Loucy (cell line): ENCODE data around the gene STX18.

Experiments
- EZH2phosphoT487 ChIP-seq: fragments of 200-600 bp; IDR thresholded peaks from 2 replicates; pipeline ENCODE4 v1.6.1; 2018; ENCODE audit warnings: antibody characterized with exemption, mild to moderate bottlenecking, moderate library complexity, borderline replicate concordance
- TF ChIP-seq, protein P1 (sequence below): fragments of 200-600 bp; sonication (generic); conservative IDR thresholded peaks from 2 replicates; pipeline ENCODE4 v1.5.1; 2014; ENCODE audit warnings: mild to moderate bottlenecking, antibody characterized with exemption, low read length

GRCh38 chr4:4572821-4573220, 31.0 kb upstream of the STX18 start:
- TF ChIP-seq, protein P1, sequence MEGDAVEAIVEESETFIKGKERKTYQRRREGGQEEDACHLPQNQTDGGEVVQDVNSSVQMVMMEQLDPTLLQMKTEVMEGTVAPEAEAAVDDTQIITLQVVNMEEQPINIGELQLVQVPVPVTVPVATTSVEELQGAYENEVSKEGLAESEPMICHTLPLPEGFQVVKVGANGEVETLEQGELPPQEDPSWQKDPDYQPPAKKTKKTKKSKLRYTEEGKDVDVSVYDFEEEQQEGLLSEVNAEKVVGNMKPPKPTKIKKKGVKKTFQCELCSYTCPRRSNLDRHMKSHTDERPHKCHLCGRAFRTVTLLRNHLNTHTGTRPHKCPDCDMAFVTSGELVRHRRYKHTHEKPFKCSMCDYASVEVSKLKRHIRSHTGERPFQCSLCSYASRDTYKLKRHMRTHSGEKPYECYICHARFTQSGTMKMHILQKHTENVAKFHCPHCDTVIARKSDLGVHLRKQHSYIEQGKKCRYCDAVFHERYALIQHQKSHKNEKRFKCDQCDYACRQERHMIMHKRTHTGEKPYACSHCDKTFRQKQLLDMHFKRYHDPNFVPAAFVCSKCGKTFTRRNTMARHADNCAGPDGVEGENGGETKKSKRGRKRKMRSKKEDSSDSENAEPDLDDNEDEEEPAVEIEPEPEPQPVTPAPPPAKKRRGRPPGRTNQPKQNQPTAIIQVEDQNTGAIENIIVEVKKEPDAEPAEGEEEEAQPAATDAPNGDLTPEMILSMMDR = no peak
- no peak for TF ChIP-seq EZH2phosphoT487
